IPS-NIHi7 (cell line): Measurements from ENCODE around the gene SOBP.
"Not testable (repeated sequence)": the region's sequence is repeated elsewhere in the genome, so short reads cannot be mapped to it uniquely, and the experiment has no call there.

Experiments used
- DNase-seq: peaks from one replicate; pipeline ENCODE4 v3.0.0; 2012; ENCODE audit warnings: mixed read lengths; ENCODE audit errors: extremely low spot score

The SOBP gene

DNA sequence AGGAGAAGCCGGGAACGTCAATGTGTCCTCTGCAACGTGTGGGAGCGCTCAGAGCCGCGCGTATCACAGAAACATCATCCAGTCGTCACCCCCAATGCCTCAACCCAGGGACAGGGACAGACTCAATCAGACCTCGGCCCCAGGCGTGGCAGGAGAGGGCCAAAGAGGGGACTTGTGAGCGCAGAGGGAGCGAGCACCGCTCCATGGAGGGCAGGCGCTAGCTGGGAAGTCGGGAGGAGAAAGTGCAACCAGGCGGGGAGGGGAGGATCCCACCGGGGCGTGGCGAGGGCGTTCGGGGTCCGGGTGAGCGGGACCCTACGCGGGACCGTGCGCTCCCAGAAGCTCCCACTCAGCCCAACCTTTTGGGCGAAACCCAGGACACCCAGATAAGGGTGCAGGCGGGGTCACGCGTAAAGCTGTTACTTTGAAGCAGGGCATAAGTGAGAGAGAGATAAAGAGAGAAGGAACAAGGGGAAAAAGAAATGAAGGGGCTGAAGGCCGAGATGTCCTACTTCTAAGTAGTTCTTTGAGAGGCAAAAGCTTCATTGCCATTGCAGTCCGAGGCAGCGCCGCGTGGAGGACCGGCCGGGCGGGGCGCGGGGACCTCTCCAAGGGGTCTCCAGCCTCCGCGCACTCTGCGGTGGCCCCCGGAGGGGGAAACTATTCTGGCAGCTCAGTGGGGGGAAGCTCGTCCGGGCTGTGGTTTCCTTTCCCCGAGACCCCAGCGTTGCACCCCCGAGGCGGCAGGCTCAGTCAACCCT is 862 bp upstream of the SOBP start:
- peak; percentile 79 for DNase-seq

DNA sequence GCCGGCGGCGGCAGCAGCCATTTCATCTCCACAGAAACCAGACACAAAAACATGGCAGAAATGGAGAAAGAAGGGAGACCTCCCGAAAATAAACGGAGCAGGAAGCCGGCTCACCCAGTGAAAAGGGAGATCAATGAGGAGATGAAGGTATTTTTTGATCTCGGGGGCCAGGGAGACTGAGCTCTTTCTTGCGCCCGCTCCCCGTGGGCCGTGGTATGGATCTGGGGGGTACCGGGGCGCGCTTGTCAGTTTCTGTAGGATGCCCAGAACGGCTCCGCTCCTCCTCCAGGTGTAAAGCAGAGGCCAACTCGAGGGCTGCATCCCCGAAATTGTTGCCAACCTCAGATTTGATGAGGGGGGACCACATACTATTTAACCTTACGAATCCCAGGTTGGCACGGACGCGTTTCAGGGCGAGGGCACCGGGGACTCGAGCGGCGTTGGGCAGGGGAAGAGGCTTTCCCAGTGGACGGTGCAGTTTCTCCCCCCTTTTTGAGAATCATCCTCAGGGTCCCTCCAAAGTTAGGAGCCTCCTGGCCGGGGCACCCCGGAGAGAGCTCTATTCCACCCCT is 735 bp downstream of the SOBP start:
- DNase-seq, result no peak

DNA sequence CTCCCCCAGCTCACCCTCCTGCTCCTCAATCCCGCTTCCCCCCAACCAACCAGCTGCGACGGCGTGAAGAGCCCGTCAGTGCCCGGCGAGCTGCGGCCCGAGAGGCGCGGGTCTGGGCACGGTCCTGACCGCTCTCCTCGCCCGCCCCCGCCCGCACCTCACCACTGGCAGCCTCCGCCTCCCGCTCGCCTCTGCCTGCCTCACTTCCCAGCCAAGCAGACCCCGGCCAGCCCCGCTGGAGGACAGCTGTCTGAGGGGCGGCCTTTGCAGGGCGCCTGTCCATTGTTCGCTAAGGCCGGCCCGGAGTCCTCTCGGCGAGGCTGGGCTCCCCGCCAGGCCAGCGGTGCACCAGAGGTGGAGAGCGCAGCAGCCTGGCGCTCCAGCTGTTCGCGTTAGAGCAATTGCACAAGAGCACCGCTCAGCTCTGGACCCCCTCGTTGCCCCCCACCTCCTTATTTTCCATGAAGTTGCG is 1.3 kb downstream of the SOBP start:
- peak; percentile 64 for DNase-seq

DNA sequence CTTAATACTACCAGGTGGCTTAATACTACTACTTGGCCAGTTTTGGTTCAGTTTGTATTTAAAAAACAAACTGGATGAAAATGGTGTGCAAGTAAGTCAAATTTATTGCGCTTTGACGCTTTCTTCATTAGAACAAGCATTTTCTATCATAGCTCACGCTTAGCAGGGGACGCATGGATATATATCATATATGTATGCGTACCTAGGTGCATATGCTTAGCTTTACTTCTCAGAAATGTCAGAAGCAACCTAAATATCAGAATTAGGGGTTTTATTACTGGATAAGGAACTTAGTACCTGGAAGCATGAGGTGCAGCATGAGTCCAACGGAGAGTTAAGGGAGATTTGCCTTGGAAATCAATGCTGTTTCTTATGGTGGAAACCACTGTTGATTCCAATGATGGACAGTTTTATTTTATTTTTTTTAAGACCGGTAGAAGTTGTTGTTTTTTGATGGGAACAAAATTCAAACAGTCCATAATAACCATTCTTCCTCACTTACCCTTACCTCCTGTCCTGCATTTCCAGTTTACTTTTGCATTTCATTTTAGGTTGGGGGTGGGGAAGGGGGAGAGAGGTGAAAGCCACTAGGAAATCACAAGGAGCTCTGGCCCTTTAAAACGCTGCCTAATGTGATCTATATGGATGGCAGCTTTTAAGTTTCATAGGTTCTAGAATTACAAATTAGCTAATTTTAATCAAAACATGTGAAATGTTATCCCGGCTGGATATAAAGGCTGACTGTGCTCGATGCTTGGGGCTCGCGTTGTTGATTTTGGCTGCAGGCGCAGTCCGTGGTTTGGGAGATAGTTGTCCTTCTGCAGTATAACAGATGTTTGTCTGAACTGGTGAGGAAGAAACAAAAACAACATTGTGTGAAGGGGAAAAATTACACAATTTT is 2.1 kb downstream of the SOBP start:
- DNase-seq, result no peak

DNA sequence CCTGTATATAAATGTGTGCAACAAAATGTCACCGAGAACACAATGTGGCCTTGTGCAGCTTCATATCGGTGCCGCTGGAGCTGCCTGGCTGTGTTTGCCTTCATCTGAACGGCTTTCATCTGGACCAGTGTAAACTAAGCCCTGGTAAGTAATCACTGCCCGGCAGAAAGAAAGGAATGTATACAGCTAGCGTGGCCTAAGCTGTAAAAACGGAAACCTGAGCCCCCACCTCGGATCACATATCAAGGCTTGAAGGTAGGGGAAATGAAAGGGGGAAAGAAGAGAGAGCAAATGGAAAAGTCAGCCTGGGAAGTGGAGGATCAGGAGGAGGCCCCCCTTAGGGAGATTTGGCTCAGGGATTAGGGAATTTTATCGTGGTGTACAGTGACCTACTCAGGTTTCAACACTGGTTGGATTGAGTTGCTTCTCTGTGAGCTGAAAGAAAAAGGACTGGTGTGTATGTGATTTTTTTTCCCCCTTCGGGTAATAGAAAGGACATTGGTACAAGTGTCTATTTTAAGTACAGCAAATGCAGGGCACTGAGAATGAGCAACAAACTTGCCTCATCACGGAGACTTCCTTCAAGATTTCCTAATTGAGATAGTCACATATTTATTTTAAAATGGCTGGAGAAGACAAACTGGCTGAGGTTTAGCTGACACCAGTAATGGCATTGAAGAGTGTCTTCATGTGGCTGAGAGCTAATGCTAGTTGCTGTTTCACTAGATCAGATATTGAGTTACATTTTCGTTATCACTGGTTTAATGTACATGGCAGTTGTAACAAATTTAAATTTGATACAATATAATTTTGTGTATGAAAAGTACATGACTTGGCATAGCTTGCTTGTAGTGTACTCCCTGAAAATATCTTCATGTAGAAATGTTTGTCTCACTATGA is 3.5 kb downstream of the SOBP start:
- no peak for DNase-seq

DNA sequence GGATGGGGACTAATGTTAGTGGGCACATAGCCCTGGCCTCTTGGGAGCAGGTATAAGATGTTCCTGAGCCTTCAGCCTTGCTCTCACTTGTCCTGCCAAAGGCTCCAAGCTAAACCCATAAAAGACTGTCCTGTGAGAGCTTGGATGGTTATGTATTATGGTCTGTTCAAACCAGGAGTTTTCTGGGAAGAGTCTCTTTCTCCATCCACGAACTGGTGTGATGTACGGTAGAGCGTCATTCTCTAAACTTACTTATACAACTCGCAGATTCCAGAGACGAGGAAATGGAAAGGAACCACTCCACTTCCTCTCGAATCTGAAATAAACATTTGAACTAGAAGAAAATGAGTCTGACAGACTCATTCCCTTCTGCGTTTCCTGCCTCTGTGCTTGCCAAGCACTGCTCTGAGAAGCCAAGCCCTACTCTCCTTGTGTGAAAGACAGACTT is 5.3 kb downstream of the SOBP start:
- no peak for DNase-seq

DNA sequence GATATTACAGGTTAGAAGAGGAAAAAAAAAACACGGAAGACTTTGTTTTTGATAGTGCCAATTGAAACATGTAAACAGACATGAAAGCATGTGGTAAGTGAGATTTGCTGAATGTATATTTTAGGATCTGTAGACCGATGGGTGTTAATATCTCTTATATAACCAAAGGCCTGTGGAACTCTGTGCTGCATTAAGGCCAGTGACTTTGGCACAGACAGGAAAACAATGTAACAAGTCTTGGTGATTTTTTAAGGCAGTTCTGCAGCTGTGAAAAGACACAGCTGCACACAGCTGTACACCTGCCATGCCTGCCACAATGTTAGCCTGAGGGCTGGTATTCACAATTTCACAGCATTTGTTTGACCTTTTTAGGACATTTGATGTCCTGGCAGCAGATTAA is 6.1 kb downstream of the SOBP start:
- DNase-seq, result no peak

DNA sequence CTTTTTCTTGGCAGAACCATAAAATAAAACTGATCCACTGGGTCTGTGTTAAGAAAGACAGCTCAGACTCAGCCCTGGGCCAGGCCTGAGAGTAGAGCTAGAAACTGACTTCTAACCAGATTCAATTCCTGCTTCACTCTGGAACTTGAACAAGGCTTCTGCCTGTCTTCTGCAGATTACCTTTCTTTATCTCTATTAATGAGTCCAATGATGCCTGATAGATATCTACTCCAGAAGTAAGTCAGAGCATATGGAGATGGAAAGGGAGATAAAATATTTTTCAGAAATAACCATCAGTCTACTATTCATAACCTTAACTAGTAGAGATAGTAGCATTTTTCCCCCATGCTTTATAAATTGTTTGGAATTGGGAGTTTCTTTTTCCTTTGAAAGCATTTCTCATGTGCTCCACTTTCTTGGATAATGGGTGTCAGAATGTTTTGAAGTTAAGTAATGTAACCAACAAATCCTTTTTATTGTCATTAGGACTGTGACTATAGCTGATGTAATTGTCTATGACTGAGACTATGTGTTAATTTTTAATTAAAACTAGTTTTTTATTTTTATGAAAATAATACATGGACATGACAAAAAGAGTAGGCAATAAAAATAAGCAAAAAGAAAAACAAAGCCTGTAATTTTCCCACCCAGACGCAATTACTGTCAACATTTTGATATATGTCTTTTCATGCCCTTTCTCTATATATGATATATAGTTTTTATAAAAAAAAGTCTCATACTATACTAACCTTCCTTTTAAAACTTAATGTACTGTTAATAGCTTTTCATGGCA is 7.2 kb downstream of the SOBP start:
- no peak for DNase-seq

DNA sequence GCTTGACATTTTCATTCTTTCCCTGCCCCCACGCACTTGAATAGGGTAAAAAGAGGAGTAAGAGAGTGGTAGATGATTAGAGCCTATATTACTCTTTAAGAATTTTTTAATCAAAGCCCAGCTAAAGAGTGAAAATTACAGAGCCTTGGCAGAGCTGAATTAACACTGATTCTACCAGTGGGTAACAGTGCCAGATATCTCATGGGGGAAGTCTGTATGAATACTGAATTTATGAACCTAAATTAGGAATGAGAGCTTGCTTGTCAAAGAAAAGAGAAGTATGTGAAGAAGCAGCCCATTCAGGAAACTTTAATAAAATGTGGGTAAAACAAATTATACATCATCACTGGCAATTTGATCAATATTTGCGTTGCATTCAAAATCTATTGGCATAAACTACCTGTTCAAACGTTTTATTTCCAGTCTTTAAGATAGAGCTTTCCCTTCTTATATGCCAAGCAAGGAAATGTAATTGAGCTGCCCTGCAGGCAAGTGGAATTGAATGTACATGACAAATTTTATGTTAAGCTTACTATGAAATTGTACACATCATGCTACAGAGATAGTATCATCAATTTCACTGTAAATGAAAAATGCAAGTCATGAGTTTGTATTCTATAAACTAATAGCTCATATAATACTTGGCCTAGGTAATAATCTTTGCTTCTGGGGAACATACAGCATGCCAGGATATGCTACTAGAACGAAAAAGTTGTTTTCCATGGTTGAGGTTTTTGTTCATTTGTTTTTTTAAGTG is 14.5 kb downstream of the SOBP start:
- DNase-seq, result no peak

DNA sequence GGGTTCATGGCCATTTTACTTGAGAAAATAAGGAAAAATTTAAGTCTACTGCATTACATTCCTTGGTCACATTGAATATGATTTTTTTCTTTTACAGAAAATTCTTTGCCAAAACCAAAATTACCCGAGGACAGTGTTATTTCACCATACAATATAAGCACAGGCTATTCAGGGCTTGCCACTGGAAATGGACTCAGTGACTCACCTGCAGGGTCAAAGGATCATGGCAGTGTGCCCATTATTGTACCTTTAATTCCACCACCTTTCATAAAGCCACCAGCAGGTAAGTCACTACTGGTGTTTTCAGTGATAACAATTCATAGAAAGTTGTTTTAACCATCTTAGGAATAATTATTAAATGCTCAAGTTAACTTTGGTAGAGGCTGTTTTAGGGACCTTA is 16.2 kb downstream of the SOBP start:
- no peak for DNase-seq

DNA sequence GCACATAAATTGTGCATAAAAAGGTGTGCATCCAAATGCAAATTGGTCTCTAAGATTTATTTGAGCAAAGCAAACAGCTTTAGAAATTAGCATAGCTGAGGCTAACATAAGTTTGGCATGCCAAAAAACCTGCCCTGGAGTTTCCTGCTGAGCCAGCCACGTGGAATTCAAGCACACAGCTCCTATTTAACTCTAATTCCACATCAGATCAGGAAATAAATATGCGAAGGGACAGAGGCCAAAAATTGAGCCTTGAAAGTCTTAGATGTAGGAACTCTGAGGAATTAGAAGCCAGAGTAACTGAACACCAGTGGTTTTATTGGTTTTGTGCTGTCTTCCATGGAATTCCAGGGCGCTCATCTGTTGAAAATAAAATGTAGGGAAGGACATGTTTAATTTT is 19.6 kb downstream of the SOBP start:
- no peak for DNase-seq

DNA sequence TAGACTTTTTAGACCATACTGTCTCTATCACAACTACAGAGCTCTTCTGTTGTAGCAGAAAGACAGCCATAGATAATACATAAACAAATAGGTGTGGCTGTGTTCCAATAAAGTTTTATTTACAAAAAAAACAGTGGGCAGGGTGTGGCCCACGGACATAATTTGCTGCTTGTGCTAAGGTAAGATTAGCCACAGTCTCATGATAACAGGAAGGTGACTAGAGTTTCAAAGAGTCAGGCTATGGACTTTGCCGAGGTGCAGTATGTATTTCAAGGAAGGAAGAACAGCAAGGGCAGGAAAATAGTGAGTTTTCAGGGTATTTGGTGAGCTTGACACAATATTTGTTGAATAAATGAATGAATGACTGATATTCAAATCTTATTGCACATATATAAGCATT is 20.2 kb downstream of the SOBP start:
- no peak for DNase-seq

DNA sequence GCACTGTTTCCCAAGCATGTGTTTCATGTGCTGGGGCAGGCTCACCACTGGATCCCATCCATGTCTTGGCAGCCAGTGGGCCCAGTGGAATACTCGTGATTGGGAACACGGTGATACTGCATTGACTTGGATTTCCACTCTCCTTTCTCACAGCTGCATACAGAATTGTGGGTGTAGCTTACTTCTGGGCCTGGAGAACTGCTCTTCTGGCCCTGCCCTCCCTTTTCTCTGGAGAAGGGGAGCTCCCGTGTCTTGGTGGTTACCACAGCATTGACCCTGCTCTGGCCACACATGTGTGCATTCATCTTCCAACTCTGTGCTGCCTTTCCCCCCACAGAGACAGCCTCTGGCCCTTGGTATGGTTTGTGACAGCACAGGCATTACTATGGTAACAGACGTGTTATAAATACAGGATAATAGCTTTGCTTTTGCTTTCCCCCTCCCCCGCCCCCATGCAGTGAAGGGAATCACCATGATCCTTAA is 21.6 kb downstream of the SOBP start:
- no peak for DNase-seq

DNA sequence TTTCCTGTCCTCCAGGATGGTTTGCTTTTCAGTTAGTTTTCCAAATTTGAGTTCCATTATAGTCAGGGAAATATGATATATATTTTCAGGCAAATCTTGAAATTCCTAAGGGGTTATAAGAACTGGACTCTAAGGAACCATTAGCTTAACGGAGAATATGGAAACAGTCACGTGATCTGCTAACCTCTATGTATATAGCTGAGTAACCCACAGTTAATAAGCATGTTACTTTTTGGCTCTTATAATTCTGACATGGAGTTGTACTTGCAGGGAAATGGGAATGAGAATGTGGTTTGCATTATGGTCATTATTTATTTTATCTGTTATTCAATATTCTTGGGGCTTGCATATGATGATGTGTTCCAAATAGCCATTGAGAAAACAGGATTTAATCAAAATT is 23.3 kb downstream of the SOBP start:
- no peak for DNase-seq

DNA sequence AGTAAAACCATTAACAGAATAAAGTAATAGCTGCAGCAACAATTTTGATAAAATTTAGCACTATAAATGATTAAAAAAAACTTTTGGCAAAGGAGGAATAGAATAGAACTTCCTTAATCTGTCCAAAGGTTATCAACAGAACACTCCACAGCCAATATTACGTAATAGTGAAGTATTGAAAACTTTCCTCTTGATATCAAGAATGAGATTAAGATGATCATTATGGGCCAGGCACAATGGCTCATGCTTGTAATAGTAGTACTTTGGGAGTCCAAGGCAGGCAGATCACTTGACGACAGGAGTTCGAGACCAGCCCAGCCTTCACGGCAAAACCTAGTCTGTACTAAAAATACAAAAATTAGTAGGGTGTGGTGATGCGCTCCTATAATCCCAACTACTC is 26.0 kb downstream of the SOBP start:
- no peak for DNase-seq

DNA sequence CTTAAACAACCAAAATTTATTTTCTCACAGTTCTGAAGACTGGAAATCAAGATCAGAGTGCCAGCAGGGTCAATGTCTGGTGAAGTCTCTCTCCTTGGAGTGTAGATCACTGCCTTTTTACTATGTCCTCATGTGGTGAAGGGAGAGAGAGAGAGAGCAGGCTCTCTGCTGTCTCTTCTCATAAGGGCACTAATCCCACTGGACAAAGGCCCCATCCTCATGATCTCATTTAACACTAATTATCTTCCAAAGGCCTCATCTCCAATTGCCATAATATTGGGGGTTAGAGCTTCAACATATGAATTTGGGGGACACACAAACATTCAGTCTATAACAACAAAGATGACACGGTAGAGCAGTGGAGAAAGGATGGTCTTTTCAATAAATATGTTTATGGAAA is 27.4 kb downstream of the SOBP start:
- DNase-seq, result no peak

DNA sequence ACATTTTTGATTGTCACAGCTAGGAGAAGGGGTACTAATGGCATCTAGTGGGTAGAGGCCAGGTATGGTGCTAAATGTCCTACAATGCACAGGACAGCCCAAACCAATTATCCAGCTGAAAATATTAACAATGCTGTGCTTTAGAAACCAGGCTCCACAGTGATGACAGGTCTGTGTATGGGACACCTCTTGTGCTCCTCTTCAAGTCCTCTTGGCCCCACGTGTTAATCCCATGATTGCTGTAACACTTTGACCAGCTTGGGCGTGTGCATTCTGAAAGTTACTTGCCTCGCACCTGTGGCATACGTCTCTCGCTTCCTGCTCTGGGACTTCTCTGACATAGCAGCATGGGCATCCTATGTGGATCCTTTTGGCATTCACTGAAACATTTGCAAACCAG is 29.3 kb downstream of the SOBP start:
- not testable (repeated sequence) for DNase-seq

DNA sequence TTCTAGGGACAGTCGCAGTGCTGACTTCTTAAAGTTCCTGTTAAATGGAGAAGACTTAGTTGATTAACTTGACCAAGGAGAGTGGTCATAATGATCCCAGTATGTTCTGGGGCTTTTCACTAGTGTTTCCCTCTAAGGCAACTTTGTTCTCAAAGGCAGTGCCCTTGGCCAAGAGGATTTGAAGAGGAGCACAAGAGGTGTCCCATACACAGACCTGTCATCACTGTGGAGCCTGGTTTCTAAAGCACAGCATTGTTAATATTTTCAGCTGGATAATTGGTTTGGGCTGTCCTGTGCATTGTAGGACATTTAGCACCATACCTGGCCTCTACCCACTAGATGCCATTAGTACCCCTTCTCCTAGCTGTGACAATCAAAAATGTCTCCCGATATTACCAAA is 30.8 kb downstream of the SOBP start:
- DNase-seq, result not testable (repeated sequence)

DNA sequence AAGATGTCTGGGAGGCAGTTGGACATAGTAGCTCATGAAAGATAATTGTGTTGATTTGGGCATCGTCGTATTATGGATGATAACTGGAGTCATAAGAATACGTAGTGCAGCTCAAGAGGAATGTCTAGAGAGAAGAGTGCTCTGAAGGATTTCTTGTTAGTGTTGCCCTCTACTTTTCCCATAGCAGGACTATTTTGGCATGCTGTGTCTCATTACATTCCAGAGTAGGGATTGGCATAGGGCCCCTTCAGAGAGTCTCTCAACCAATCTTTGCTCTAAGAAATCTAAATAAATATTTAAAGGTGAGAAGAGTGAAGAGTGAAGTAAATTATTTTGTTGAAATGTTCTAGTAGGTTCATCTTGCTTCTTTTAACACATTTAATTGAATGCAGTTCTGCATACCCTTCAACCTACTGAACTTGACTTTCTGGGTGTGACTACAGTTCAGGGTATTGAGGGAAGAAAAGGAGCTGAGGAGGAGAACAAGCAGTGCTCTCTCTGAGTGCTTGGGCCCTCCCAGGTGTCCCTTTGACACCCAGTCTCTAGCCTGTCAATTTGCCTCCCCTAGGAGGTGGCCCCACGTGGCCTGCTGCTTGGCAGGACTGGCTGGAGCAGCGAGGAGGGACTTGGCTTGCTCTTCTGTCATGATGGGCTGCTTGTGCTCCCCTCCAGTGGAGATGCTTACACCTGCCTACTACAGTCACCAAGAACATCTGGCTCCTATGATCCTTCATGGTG is 33.3 kb downstream of the SOBP start:
- DNase-seq, result no peak
